Testis (tissue), 5 donors: ENCODE measurements around the gene FES. TPM values are rescaled to one million over a fixed set of nuclear protein-coding genes. Genes with fewer than 3 reads are reported as not detected.

Source experiments
- DNase-seq: peaks from one replicate; pipeline ENCODE4 v3.0.0-alpha.2; 2019
- H3K27ac ChIP-seq, 2 donors: fragments of 200-600 bp; sonication (generic); one replicate each; pipeline ENCODE4 v1.5.1; 2019
- H3K27me3 ChIP-seq: fragments of 200-600 bp; sonication (generic); one replicate; pipeline ENCODE4 v1.5.1; 2019
- H3K36me3 ChIP-seq: fragments of 200-600 bp; sonication (generic); one replicate; pipeline ENCODE4 v1.5.1; 2017; ENCODE audit warnings: low read depth; ENCODE audit errors: missing control alignments
- H3K4me1 ChIP-seq: fragments of 200-600 bp; sonication (generic); one replicate; pipeline ENCODE4 v1.5.1; 2019
- H3K4me3 ChIP-seq, 2 donors: fragments of 200-600 bp; sonication (generic); one replicate each; pipeline ENCODE4 v1.5.1; 2017 to 2019
- H3K9me3 ChIP-seq: fragments of 200-600 bp; sonication (generic); one replicate; pipeline ENCODE4 v1.5.1; 2017
- CTCF ChIP-seq, 3 experiments: fragments of 450-650 bp in 2 of 3; fragments of 200-600 bp in 1 of 3; sonication (generic) in 1 of 3; IDR thresholded peaks; one replicate each; pipeline ENCODE4 v1.5.1; 2016 to 2019; ENCODE audit warnings: antibody characterized with exemption in 3 of 3, mild to moderate bottlenecking in 2 of 3, moderate library complexity in 1 of 3
- POLR2A ChIP-seq: fragments of 450-650 bp; IDR thresholded peaks from one replicate; pipeline ENCODE4 v1.6.1; 2017; ENCODE audit warnings: antibody characterized with exemption, mild to moderate bottlenecking, moderate library complexity
- WGBS, 2 donors: methylation state at CpG; one replicate each; pipeline ENCODE4 v1.1.5; 2018; 5-methylcytosine and 5-hydroxymethylcytosine counted together
- intact Hi-C: fragments of 100-400 bp; cut with DNase I; formaldehyde crosslinking; loops from one replicate; pipeline ENCODE4 v1.15.1; 2023; ENCODE audit warnings: low total_unique reads
- long read RNA-seq, 2 donors: transcript quantifications; one replicate each; lab custom pipeline, GENCODE V29; 2026
- polyA plus RNA-seq: library from polyadenylated mRNA; stranded (reverse); fragments of 350-450 nt; fragmentation: Illumina TruSeq; extraction: RNeasy Lipid Tissue Mini Kit (QIAGEN cat#74804); gene quantifications from one replicate; pipeline ENCODE4 v1.2.3, GENCODE V29; 2014; ENCODE audit warnings: low read depth, low replicate concordance; ENCODE audit not compliant: insufficient read depth
- total RNA-seq, 2 donors: library from RNA; depleted of rRNA; stranded (reverse); fragments of >200 nt; gene quantifications; one replicate each; pipeline ENCODE4 v1.2.3, GENCODE V29; 2016

The FES gene
- 10 to 100 TPM; 18.6 to 23.1 TPM for total RNA-seq
- 14.4 TPM for polyA plus RNA-seq
- long read RNA-seq, donor 1 = 0 reads
- long read RNA-seq, donor 2, partial matches to known transcripts = 0 of 1 reads
- long read RNA-seq, donor 2, other reads (novel, unspliced or antisense) = 0 of 1 reads

GRCh38 chr15:90883976-90884718 is at the start of gene FES:
Gene FES, plus strand, starts transcription at chr15:90884504. Its CDS starts 542 bp downstream, at chr15:90885046.
- no peaks in the 10 kb centered on the region for H3K27me3 ChIP-seq
- peak within 1 kb of the TSS; percentile 96 to 97 for H3K27ac ChIP-seq
- no peaks in the 10 kb centered on the region for H3K36me3 ChIP-seq
- intact Hi-C loops = loop anchor here (10.0 kb wide), 1 partner anchor 239 kb away; no protein-coding TSS in a partner anchor
- peaks cover 31% of the 10 kb centered on the region for H3K4me1 ChIP-seq
- 8 to 14% methylated on average over 14 to 49 of the region's 58 CpGs for WGBS, 2 donors
- DNase-seq = no peak
- no peak for TF ChIP-seq CTCF (IDR thresholded peaks at IDR 0.05)
- TF ChIP-seq POLR2A = no peak
- H3K4me3 ChIP-seq = peak within 1 kb of the TSS; percentile 53 to 63
- no peaks in the 10 kb centered on the region for H3K9me3 ChIP-seq

GRCh38 chr15:90834626-90835025 is 49.7 kb upstream of the FES start:
- WGBS, 2 donors = 67 to 71% methylated on average over 5 of the region's 5 CpGs
- no peak for DNase-seq
- intact Hi-C loops = no loop called here
- Histone ChIP-seq H3K27ac (no peak overlapping the region), H3K4me3 (no peak overlapping the region), H3K27me3 (no peaks in the 10 kb centered on the region), H3K4me1 (no peaks in the 10 kb centered on the region), H3K9me3 (no peaks in the 10 kb centered on the region), H3K36me3 (no peaks in the 10 kb centered on the region)
- TF ChIP-seq CTCF (IDR thresholded peaks at IDR 0.05) (no peak), POLR2A (no peak)

DNA sequence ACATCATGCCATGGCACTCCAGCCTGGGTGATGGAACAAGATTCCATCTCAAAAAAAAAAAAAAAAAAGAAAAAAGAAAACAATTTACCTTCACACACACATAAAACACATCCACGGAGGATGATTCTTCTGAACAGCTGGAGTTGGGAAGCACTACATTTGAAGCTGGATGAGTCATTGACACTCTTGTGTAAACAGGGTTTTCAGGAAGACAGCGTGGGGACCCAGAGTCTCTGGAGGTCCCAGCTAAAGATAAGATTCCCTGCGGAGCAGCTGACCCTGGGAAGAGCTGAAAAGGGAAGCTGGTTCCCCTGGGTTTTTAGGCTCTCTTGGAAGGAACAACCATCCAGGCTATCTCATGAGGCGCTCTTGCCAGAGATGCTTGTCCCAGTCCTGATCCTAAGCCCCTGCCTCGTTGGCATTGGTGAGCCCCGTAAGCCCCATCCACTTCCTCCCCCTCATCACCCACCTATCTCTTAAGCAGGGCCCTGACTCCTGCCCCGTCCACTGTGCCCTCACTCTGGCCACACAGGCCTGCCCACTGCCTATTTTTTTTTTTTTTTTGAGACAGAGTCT is 47.9 kb upstream of the FES start:
- Histone ChIP-seq H3K27me3 (no peaks in the 10 kb centered on the region), H3K36me3 (no peaks in the 10 kb centered on the region), H3K4me3 (no peak overlapping the region), H3K4me1 (no peaks in the 10 kb centered on the region), H3K9me3 (no peaks in the 10 kb centered on the region), H3K27ac (no peak overlapping the region)
- no peak for DNase-seq
- intact Hi-C loops = no loop called here
- WGBS, 2 donors = 55 to 75% methylated on average over 7 of the region's 7 CpGs
- TF ChIP-seq POLR2A (no peak), CTCF (IDR thresholded peaks at IDR 0.05) (no peak)

GRCh38 chr15:90837094-90837493 is 47.2 kb upstream of the FES start:
- Histone ChIP-seq H3K36me3 (no peaks in the 10 kb centered on the region), H3K27ac (no peak overlapping the region), H3K27me3 (no peaks in the 10 kb centered on the region), H3K4me3 (no peak overlapping the region), H3K4me1 (no peaks in the 10 kb centered on the region), H3K9me3 (no peaks in the 10 kb centered on the region)
- intact Hi-C loops = no loop called here
- no peak for TF ChIP-seq POLR2A
- no peak for TF ChIP-seq CTCF (IDR thresholded peaks at IDR 0.05)
- 82 to 90% methylated on average over 11 of the region's 11 CpGs for WGBS, 2 donors
- no peak for DNase-seq
